Mesendoderm (in vitro differentiated cells): ENCODE results near the gene BAAT.

ENCODE experiments used
- DNase-seq: peaks from one replicate; pipeline ENCODE4 v3.0.0; 2013
- H2AK5ac ChIP-seq: 2 replicates; pipeline ENCODE4 v1.6.1; 2013; ENCODE audit warnings: low read length, inconsistent platforms
- H2BK120ac ChIP-seq: 2 replicates; pipeline ENCODE4 v1.6.1; 2013; ENCODE audit warnings: low read depth, mild to moderate bottlenecking, low read length, moderate library complexity, mixed read lengths
- H2BK15ac ChIP-seq: replicated peaks from 2 replicates; pipeline ENCODE4 v1.6.1; 2013; ENCODE audit warnings: low read depth, mild to moderate bottlenecking, moderate library complexity
- H2BK5ac ChIP-seq: 2 replicates; pipeline ENCODE4 v1.6.1; 2013; ENCODE audit warnings: low read length, inconsistent platforms
- H3K18ac ChIP-seq: 2 replicates; pipeline ENCODE4 v1.6.1; 2013; ENCODE audit warnings: mild to moderate bottlenecking, low read length, mixed read lengths
- H3K23ac ChIP-seq: one replicate; pipeline ENCODE4 v1.6.1; 2013; ENCODE audit warnings: low read length
- H3K27ac ChIP-seq: 2 replicates; pipeline ENCODE4 v1.5.1; 2013; ENCODE audit warnings: low read depth, mild to moderate bottlenecking, inconsistent platforms, low read length, moderate library complexity
- H3K27me3 ChIP-seq: 2 replicates; pipeline ENCODE4 v1.6.1; 2013; ENCODE audit warnings: low read length, control low read depth, mild to moderate bottlenecking, inconsistent platforms; ENCODE audit not compliant: insufficient read depth, poor library complexity
- H3K36me3 ChIP-seq: 2 replicates; pipeline ENCODE4 v1.6.1; 2013; ENCODE audit warnings: low read length, inconsistent platforms; ENCODE audit not compliant: control insufficient read depth, insufficient read depth
- H3K4ac ChIP-seq: one replicate; pipeline ENCODE4 v1.6.1; 2013; ENCODE audit warnings: low read depth, mild to moderate bottlenecking, low read length, moderate library complexity
- H3K4me1 ChIP-seq: 2 replicates; pipeline ENCODE4 v1.6.1; 2013; ENCODE audit warnings: low read depth, low read length, inconsistent platforms; ENCODE audit not compliant: control insufficient read depth
- H3K4me2 ChIP-seq: 2 replicates; pipeline ENCODE4 v1.6.1; 2013; ENCODE audit warnings: low read length
- H3K4me3 ChIP-seq: 2 replicates; pipeline ENCODE4 v1.5.1; 2013; ENCODE audit warnings: mild to moderate bottlenecking, low read length
- H3K56ac ChIP-seq: one replicate; pipeline ENCODE4 v1.6.1; 2013; ENCODE audit warnings: low read length
- H3K79me1 ChIP-seq: 2 replicates; pipeline ENCODE4 v1.6.1; 2013; ENCODE audit warnings: low read length, inconsistent platforms
- H3K79me2 ChIP-seq: 2 replicates; pipeline ENCODE4 v1.6.1; 2013; ENCODE audit warnings: mild to moderate bottlenecking, low read length; ENCODE audit not compliant: control insufficient read depth, insufficient read depth
- H3K9ac ChIP-seq: 2 replicates; pipeline ENCODE4 v1.6.1; 2013; ENCODE audit warnings: low read length, inconsistent platforms
- H4K5ac ChIP-seq: one replicate; pipeline ENCODE4 v1.6.1; 2013; ENCODE audit warnings: low read length
- H4K8ac ChIP-seq: one replicate; pipeline ENCODE4 v1.6.1; 2013; ENCODE audit warnings: low read depth, mild to moderate bottlenecking, control low read depth, low read length, moderate library complexity
- WGBS: extraction: QIAGEN DNeasy Blood & Tissue Kit; methylation state at CpG from one replicate; pipeline ENCODE4 v1.1.7; 2013; ENCODE audit warnings: low lambda C conversion rate, missing lambda C conversion rate; ENCODE audit not compliant: insufficient coverage; ENCODE audit errors: extremely low coverage; 5-methylcytosine and 5-hydroxymethylcytosine counted together

The BAAT gene

GRCh38 chr9:101366038-101366756 lies 18.6 kb downstream of the BAAT start:
- Histone ChIP-seq H3K27me3 (no peaks in the 10 kb centered on the region), H3K23ac (no peak overlapping the region), H3K4me2 (no peak overlapping the region), H3K9ac (no peak overlapping the region), H3K27ac (no peak overlapping the region), H2BK5ac (no peak overlapping the region), H3K4ac (no peak overlapping the region), H2BK15ac (no peak overlapping the region), H3K56ac (no peak overlapping the region), H3K18ac (no peak overlapping the region), H2BK120ac (no peak overlapping the region), H3K79me2 (no peaks in the 10 kb centered on the region), H3K36me3 (no peaks in the 10 kb centered on the region), H3K79me1 (no peaks in the 10 kb centered on the region), H3K4me1 (no peaks in the 10 kb centered on the region), H3K4me3 (no peak overlapping the region), H4K5ac (no peak overlapping the region), H2AK5ac (no peak overlapping the region), H4K8ac (no peak overlapping the region)
- no CpG with 5 or more reads among the region's 5 CpGs for WGBS
- no peak for DNase-seq

GRCh38 chr9:101365181-101365580 lies 19.6 kb downstream of the BAAT start:
- Histone ChIP-seq H3K9ac (no peak overlapping the region), H3K79me2 (no peaks in the 10 kb centered on the region), H3K79me1 (no peaks in the 10 kb centered on the region), H3K4ac (no peak overlapping the region), H3K18ac (no peak overlapping the region), H4K8ac (no peak overlapping the region), H3K4me2 (no peak overlapping the region), H3K23ac (no peak overlapping the region), H3K4me3 (no peak overlapping the region), H2BK120ac (no peak overlapping the region), H3K27me3 (no peaks in the 10 kb centered on the region), H2BK15ac (no peak overlapping the region), H3K36me3 (no peaks in the 10 kb centered on the region), H2AK5ac (no peak overlapping the region), H4K5ac (no peak overlapping the region), H3K56ac (no peak overlapping the region), H3K27ac (no peak overlapping the region), H2BK5ac (no peak overlapping the region), H3K4me1 (no peaks in the 10 kb centered on the region)
- no peak for DNase-seq

DNA sequence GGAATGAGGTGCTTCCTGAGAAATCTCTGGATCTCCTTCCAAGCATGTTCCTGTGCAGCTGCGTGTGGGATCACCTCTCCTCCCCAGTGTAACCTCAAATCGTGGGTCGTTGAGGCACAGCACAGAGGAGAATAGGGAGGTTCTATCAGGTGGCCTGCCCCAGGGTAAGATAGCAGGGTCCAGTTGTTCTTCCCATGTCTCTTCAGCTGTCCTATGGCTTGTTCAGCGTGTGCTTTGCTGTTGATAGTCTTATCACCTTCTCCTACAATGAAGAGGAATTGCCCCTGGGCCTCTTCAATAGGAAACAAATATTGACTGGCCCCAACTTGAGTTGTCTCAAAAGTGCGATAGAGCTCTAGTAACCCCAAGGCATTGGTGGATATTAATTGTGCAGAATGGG lies 22.4 kb downstream of the BAAT start:
- H3K4me1 ChIP-seq = no peaks in the 10 kb centered on the region

GRCh38 chr9:101360647-101361046 lies 24.2 kb downstream of the BAAT start:
- H3K4me2 ChIP-seq = no peak overlapping the region
- no peak overlapping the region for H2BK15ac ChIP-seq
- H2BK120ac ChIP-seq = no peak overlapping the region
- no peak overlapping the region for H2AK5ac ChIP-seq
- no peaks in the 10 kb centered on the region for H3K79me1 ChIP-seq
- no peak overlapping the region for H3K4me3 ChIP-seq
- no peak overlapping the region for H4K5ac ChIP-seq
- no peaks in the 10 kb centered on the region for H3K79me2 ChIP-seq
- no peak overlapping the region for H2BK5ac ChIP-seq
- H3K18ac ChIP-seq = no peak overlapping the region
- no peak overlapping the region for H4K8ac ChIP-seq
- DNase-seq = no peak
- H3K9ac ChIP-seq = no peak overlapping the region
- no peak overlapping the region for H3K27ac ChIP-seq
- no peaks in the 10 kb centered on the region for H3K4me1 ChIP-seq
- H3K23ac ChIP-seq = no peak overlapping the region
- no peaks in the 10 kb centered on the region for H3K27me3 ChIP-seq
- no peak overlapping the region for H3K56ac ChIP-seq
- no peaks in the 10 kb centered on the region for H3K36me3 ChIP-seq
- no peak overlapping the region for H3K4ac ChIP-seq

More for the DNA sequence above, 22.4 kb downstream of the BAAT start:
- no peak overlapping the region for H3K9ac ChIP-seq
- no peaks in the 10 kb centered on the region for H3K79me2 ChIP-seq
- H4K5ac ChIP-seq = peak overlapping the region; percentile 8
- no peaks in the 10 kb centered on the region for H3K79me1 ChIP-seq
- H4K8ac ChIP-seq = no peak overlapping the region
- WGBS = no CpG with 5 or more reads among the region's 5 CpGs
- H3K27ac ChIP-seq = no peak overlapping the region
- no peak overlapping the region for H2BK15ac ChIP-seq
- H3K56ac ChIP-seq = no peak overlapping the region
- no peak overlapping the region for H2AK5ac ChIP-seq
- H3K18ac ChIP-seq = no peak overlapping the region
- H3K23ac ChIP-seq = no peak overlapping the region
- no peaks in the 10 kb centered on the region for H3K36me3 ChIP-seq
- DNase-seq = no peak
- no peak overlapping the region for H2BK120ac ChIP-seq
- H3K4me2 ChIP-seq = no peak overlapping the region
- H2BK5ac ChIP-seq = no peak overlapping the region
- no peaks in the 10 kb centered on the region for H3K27me3 ChIP-seq
- no peak overlapping the region for H3K4ac ChIP-seq
- no peak overlapping the region for H3K4me3 ChIP-seq

DNA sequence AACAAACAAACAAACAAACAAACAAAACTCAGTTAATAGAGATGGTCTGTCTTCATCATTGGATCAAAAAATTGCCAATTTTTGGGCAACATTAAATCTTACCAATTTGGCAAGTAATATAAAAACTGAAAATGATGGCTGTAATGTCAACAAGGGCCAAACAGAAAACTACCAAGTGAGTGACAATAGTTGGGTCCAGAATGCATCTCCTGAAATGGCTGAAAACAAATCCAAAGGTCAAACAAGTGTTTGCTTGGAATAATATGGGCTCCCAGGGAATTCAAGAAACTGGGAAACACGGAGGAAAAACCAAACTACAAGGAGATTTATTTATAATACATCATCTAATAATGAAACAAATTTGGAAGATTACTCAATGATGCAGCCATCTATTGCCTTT lies 25.1 kb downstream of the BAAT start:
- H2BK5ac ChIP-seq = no peak overlapping the region
- H3K4me2 ChIP-seq = no peak overlapping the region
- no peak overlapping the region for H3K27ac ChIP-seq
- no peak overlapping the region for H2BK15ac ChIP-seq
- no peaks in the 10 kb centered on the region for H3K27me3 ChIP-seq
- no peaks in the 10 kb centered on the region for H3K4me1 ChIP-seq
- H2AK5ac ChIP-seq = no peak overlapping the region
- no peak overlapping the region for H2BK120ac ChIP-seq
- DNase-seq = no peak
- H3K36me3 ChIP-seq = no peaks in the 10 kb centered on the region
- H3K79me1 ChIP-seq = no peaks in the 10 kb centered on the region
- H3K56ac ChIP-seq = no peak overlapping the region
- H3K4me3 ChIP-seq = no peak overlapping the region
- H4K5ac ChIP-seq = no peak overlapping the region
- no peak overlapping the region for H3K9ac ChIP-seq
- H3K23ac ChIP-seq = no peak overlapping the region
- no peak overlapping the region for H3K18ac ChIP-seq
- no peak overlapping the region for H3K4ac ChIP-seq
- H3K79me2 ChIP-seq = no peaks in the 10 kb centered on the region
- H4K8ac ChIP-seq = no peak overlapping the region
- WGBS = no CpG with 5 or more reads among the region's 1 CpG

- H4K5ac ChIP-seq = no peak overlapping the region
- no peaks in the 10 kb centered on the region for H3K79me1 ChIP-seq
- no peak for DNase-seq
- H3K36me3 ChIP-seq = no peaks in the 10 kb centered on the region
- no peaks in the 10 kb centered on the region for H3K79me2 ChIP-seq
- no peak overlapping the region for H2BK5ac ChIP-seq
- H3K27ac ChIP-seq = no peak overlapping the region
- H2AK5ac ChIP-seq = no peak overlapping the region
- no peak overlapping the region for H2BK15ac ChIP-seq
- no peak overlapping the region for H3K18ac ChIP-seq
- no peak overlapping the region for H3K23ac ChIP-seq
- H3K9ac ChIP-seq = no peak overlapping the region
- H3K4me2 ChIP-seq = no peak overlapping the region
- no peak overlapping the region for H3K4me3 ChIP-seq
- no peak overlapping the region for H4K8ac ChIP-seq
- H3K27me3 ChIP-seq = no peaks in the 10 kb centered on the region
- no peak overlapping the region for H3K56ac ChIP-seq
- H3K4ac ChIP-seq = no peak overlapping the region
- H2BK120ac ChIP-seq = no peak overlapping the region
- no peaks in the 10 kb centered on the region for H3K4me1 ChIP-seq
- WGBS = no CpG with 5 or more reads among the region's 1 CpG
Observed at GRCh38 chr9:101356619-101357018, 28.2 kb downstream of the BAAT start.
